Superior temporal gyrus (tissue), 1 donor: ENCODE results near the gene NRG3.
A peak's percentile ranks its signal among the peaks of the same experiment; 100 is the strongest.

Experiments used
- DNase-seq: peaks from one replicate; pipeline ENCODE4 v3.0.0-alpha.2; 2016; ENCODE audit errors: extremely low spot score

Gene NRG3

DNA sequence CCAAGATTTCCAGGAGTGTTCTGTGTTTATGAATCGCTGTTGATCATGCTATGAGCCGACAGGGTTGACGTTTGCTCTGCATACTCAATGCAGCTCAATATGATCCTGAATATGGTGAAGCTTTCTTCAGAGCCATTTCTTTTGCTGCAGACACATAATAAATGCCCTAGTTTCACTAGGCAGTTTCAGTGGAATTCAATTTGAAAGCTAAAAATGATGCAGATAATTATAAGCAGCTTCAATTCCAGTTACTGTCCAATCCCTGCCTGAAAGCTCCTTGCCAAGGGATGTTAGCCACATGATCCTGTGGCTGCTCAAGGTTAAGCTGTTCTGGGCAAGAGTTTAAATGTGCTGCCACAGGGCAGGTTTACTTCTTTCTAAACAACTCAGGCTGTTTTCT lies 805.6 kb downstream of the NRG3 start:
- no peak for DNase-seq

DNA sequence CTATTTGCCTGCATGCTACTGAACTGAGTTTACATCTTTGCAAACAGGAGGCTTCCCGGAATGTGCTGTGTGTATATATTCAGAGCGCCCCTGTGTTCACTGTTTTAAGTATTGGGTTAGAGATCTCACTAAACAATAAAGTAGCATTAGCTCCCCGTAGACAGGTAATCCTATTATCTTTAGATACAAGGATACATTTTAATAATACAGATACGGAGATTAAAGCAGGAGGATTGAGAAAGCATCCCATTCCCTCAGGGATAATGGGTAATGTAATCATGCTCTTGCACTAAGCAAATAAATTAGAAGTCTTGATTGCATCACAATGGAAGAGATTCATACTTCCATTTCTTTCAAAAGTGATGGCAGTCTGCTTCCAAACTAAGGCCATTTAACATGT lies 809.0 kb downstream of the NRG3 start:
- DNase-seq: no peak

DNA sequence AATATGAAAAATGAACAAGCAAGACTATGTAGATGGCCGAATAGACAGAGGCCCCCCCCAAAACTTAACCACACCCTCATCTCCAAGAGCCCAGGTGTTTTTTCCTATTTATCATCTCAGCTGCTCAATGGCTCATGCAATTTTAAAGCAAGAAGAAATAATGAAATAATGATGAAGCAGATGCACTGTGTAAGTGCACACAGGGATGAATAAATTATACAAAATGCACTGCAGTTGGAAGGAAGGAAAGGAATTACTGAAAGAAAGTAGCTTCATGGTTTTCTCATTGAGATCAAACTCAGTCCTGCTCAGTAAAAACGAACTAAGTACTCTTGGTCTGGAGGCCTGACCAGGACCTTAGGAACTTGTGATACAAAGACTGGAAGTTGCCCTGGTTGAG lies 810.1 kb downstream of the NRG3 start:
- DNase-seq: no peak

DNA sequence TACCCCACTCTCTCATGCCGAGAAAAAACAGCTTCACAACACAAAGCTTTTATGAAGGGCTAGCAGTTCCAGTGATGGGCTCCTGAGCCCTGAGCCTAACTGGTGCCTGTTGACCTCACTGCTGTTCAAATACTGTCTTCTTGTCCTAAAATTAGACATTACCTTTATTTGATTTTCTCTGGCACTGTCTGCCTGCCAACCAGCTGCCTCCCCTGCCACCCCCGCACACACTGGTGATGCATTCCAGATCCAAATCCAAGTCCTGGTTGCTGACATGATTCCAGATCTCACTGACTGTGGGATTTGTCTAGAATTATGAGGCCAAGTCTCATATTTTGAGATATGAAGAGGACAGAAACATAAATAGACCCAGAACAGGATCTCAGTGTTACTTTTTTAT lies 816.2 kb downstream of the NRG3 start:
- DNase-seq: peak; percentile 54

DNA sequence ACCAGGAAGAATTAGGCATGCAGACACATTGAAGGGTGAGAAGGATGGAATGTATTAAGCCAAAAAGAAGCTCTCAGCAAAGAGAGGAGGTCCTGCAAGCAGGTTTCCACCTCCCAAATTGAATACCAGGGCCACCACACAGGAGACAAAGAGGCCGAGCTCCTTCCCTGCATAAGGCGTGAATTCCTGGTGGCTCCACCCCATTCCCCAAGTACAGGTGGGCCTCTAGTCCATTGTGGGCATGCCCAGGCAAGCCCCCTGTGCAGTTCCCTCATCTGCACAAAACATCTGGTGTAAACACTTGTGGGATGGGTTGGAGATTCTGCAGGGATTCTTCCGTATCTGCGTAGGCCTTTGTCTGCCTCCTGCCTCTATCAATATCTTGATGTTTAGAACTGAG lies 817.5 kb downstream of the NRG3 start:
- DNase-seq: no peak

DNA sequence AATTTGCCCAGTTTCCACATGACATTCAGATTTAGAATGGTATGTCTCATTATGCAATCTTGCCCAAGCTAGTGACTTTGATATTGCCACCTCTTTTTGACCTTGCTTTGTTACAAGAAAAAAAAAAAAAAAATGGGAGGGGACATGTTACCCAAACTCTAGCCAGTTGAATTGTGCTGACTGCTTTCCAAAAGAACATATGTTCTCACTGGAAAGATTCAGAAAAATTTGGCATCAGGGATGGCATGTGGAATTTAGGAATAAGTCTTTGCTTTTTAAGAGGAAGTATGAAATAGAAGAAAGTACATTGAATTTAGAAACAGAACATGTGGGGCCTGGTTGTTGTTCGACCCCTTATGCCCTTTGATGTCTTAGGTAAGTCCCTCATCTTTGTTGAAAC lies 846.8 kb downstream of the NRG3 start:
- DNase-seq: peak; percentile 20

DNA sequence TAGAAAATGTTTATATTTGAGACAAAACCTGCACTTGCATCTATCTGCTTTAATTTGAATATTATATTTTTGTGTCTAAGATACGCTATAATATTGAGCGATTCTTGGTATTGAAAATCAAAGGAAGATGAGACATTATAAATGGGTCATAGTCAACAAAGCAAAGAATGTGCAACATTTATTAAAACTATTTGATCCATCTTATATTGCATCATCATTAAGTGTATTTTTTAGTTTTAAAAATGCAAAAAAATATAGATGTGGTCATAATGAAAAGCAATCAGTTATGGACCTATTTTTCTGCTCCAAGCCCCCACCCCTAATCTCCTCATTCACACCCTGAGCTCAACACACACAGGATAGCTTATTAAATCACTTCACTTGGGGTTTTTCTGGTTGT lies 847.3 kb downstream of the NRG3 start:
- no peak for DNase-seq

DNA sequence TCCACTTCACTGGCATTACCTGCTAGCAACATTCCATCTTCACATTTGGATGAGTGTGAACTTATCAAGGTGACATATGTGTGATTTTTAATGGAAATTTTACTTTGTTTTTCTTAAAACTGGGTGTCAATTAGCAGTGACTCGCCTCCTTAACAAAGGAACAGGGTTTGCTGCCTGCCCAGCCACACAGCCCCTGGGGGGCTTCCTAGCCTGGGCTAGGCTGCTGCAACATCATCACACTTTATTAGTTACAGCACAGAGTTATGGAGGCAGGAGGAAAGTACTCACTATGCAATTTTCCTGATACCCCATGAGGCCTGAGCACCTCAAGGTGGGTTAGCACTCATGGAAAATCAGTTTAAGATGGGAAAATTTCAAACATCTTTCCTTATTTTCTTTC lies 861.3 kb downstream of the NRG3 start:
- DNase-seq: no peak

DNA sequence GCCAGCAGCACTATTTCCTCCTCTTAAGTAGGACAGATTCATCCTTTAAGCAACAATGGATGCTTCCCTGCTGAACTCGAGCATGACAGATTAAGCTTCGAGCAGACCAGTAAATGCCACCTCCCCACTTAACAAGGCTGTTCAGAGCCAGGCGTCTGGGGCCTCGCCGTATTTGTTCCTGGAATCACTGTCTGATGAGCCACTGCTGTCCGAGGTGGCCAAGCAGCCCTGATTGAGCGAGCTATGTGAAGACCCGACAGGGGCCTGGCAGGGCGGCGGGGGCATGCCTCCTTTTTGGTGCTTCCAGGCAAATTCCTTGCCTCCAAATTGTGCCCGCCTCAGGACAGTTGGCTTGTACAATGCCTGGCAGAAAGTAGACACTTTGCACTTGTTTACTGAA lies 862.6 kb downstream of the NRG3 start:
- DNase-seq: no peak

DNA sequence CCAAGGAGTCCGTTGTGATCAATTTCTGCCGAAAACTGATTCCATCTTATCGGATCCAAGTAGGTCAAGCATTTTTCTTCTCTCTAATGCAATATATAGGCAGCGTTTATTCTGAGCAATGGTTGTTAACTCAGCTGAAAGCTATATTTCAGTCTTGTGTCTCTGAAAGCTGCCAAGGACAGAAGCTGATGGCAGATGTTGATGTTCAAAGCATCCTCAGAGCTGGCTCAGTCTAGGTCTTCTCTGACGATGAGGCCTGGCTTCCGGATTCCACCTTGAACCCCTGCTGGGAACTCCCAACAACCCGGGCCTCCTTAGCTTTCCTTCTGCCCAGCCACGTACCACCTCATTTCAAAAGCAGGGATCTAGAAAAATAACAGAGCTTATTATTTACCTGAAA lies 863.6 kb downstream of the NRG3 start:
- DNase-seq: peak; percentile 51

DNA sequence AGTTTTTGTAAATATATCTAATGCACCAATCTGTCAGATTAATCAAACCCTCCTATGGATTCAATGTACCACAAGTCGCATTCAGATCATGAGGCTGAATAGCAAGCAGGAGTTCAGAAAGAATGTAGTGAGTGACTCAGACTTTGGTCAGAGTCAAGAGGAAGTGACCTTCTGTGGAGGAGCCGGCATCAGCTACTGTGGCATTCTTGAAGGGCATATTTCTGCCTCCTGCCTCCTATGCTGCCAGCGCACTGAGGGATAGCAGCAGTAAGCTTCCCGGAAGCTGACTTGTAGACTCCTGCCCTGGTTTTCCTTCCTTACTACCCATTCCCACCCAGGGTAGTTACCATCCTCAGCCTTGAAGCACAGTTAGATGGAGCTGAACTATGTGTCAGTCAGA lies 867.5 kb downstream of the NRG3 start:
- no peak for DNase-seq

DNA sequence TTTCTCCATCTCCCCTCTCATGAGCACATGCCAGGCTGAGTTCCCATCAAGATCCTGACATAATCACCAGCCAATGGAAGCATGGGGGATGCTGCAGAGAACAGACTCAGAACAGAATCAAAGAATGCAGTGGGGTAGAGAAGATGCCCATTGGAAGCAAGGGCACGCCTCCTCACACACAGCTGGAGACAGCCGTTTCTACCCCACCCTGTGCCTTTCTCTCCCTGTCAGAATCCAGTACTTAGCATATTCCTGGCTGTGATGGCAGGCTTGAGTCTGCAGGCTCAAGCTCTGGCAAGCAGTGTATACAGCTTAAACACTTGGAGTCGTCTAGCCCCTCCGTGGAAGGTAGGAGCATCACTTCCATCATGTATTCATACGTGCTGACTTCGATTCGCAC lies 867.9 kb downstream of the NRG3 start:
- no peak for DNase-seq

DNA sequence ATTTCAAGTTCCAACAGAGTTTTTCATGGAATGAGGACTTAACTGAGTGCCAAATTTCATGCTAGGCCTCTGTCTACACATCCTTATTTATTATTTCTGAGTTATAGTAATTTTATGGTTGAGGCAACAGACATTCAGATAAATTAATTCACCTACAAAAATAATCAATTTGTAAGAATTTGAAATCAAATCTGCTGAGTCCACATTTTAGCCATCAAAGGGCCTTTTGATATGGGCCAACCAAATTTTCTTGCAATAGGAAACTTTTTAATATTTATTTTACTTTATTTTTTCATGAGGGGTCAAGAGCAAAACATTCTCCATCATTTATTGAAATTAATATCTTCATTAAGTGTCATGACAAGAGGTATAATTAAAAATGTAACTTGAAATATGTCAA lies 875.5 kb downstream of the NRG3 start:
- no peak for DNase-seq

DNA sequence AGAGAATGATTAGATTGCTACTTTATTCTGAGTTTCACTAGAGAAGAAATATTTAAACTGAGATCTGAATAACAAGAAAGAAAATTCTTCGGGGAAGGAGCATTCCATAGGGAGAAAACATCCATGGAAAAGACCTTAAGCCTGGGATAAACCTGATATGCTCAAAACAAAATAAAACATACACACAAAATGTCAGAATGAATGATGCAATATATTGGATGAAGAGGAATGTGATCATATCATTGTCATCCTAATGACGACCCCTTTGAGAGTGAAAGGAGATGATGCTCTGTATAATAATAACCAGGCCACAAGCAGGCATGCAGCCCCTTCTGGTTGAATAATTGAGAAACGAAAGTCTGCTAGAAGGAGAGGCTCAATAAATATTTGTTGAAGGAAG lies 882.4 kb downstream of the NRG3 start:
- no peak for DNase-seq

DNA sequence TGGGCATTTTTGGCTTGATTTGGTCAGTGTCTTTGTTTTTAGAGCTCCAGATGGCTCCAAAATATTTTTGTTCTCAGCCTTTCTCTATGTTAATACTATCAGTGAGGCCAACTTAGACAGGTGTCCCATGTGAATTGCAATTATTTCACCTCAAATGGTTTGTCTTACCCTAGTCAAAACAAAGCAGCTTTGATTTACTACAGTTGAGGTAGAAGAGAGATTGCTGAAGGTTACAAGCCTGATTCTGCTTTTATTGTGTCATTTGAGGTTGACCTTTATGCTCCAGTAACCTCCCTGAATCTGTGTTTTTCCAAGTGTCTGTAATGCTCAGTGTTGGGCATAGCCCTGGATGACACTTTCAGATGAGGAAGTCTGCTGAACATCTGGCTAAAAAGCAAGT lies 882.9 kb downstream of the NRG3 start:
- no peak for DNase-seq

DNA sequence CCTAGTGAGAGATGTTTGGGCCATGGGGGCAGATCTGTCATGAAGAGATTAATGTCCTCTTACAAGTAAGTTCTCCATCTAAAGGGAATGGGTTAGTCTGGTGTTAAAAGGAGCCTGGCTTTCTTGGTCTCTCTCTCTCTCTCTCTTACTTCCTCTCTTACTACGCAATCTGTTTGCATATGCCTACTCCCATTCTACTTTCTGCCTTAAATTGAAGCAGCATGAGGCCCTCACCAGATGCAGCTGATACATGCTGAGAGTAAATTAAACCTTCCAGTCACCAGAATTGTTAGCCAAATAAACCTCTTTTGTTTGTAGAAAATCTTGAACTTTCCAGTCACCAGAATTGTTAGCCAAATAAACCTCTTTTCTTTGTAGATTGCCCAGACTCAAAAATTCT lies 884.1 kb downstream of the NRG3 start:
- DNase-seq: no peak

DNA sequence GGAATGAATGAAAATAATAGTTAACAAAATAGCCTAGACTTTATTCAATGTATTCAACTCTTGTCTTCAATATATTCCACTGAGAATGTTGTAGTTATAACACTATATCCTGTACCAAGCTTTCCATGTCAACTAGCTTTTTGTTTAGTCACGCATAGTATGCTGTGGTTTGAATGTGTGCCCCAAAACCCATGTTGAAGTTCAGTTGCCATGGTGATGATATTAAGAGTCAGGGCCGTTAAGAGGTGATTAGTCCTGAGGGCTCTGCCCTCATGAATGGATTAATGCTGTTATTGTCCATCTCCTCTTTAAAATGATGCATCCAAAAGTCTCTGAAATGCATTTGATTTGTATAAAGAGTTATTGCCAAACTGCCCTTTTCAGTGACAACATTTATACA lies 887.6 kb downstream of the NRG3 start:
- DNase-seq: no peak

DNA sequence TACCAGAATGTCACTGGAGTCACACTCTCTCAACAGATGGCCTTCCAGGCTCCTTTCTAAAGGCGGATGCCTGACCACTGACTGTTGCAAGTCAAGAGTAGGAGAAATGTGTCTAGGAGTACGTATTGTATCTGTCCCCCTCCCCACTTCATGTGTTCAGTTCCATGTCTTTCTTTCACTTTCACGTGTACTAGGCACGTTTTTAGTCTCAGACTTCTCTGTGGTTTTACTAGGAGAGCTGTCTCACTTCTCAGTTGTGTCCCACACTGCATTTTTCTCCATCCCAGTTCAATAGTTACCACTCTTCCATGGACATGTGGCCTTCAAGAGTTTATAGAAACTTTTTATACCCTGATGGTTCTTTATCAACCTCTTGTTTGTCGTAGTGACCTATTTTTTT lies 893.0 kb downstream of the NRG3 start:
- DNase-seq: no peak

DNA sequence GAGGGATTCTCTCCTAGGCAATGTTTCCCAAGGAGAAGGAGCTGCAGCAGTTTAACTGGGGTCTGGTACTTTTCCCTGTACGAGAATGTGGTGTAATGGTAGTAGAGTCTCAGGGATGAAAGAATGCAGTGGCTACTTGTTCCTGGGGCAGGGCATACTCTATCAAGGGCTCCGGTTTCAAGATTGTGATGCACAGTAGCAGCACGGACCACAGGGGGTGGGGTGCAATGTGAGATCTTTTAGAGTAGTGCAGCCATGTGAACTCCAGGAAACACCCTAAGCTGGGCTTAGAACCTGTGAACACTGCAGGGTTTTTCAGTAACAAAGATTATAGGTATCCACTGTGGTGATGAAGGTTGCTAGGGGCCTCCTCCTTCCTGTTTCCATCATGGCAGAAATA lies 903.9 kb downstream of the NRG3 start:
- no peak for DNase-seq

DNA sequence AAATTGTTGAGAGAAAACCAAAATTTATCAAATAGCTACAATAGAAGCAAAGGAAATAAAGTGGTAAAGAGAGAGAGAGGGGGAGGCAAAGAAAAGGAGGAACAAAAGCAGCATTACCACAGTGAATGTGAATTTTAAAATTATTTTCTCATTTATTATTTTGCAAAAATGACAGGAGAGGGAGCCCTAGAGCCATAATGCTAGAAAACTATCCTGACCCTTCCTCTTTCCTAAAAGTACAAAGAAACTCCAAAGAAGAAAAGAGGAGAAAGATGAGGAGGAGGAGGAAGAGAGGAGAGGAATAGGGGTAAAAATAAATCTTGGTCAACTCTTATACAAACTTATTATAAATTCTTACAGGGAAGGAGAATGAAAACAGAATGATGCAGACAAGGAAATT lies 921.5 kb downstream of the NRG3 start:
- no peak for DNase-seq

DNA sequence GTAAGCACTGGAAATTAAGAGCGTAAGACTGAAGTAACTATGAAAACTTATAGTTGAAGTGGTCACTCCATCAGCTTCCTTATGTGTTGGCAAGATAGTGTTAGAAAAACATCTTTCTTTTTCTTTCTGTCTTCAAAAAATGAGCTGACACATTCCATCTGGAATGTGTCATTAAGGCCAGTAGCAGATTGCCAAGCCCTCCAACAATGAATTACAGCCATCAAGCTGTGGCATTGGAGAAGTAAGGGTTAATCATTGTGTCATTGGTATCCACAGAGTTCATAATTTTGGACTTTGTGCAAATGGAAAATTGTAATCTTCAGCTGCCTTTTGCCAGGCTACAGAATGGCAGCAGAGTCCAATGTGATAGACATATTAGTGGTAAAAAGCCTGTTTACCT lies 926.3 kb downstream of the NRG3 start:
- no peak for DNase-seq

DNA sequence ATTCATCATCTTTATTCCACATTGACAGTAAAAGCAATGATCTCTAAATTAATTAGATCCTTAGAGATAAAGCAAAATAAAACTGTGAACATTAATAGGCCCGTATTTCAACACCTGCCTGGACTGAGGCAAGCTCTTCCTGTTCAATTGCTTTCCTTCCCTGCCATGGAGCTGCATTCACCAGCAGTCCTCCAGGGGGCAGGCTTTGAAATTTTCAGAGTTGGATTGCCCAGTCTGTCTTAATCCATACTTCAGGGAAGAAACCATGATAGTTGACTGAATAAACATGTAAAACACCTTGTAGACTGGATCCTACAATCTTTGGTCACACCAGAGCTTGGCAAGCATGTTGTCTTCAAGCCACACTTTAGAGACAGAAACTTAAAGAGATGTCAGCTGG lies 936.6 kb downstream of the NRG3 start:
- DNase-seq: no peak

DNA sequence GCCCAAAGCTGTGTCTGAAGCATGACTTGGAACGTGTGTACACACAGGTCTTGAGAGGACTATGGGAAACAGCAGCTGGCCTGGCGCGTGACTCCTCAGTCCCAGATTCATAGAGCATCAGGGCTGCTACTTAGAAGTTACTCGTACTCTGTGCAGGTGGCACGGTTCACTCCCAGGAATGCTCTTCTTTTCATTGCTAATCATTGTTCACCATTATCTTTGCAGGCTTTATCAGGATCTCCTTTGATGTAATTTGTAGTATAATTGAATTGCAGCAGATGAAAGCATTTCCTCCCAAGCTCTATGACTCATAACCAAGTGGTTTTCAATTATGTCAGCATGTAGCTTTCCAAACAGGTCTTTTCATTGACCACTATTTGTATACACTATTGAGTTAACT lies 938.9 kb downstream of the NRG3 start:
- DNase-seq: no peak

DNA sequence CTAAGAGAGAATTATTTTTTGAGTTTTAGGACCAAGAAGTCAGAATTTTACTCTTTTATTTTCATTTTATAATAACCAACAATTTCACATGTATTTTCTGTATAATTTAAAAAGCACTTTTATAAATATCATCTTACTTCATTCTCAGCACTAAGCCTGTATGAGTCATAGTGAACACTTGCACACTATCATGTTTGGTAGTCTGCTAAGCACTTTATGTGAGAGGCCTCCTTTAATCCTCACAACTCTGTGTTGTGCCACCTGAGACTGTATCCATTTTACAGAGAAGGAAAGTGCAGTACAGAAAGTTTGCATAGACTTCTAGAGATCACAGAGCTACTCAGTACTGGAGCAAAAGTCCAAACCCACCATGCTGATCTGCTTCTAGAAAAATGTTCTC lies 939.6 kb downstream of the NRG3 start:
- no peak for DNase-seq

DNA sequence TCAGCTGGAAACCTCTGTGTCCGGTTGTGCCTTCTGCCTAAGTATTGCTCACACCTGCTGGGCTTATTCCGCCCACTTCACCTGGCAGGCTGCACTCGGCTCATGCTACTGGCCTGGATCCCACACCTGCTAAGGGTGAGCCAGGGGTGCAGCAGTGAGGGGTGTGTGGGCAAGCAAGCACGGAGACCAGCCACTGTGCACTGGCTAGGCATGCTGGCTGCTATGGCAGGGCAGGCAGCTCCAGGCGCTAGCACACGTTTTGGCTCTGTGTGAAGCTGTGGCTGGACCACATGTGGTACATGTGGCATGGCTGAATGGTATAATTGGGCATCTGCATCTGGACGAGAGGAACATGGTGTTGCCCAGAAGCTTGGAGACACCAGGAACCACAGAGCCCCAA lies 940.7 kb downstream of the NRG3 start:
- no peak for DNase-seq
